ENCODE data around the gene LTF.

Gene LTF

DNA sequence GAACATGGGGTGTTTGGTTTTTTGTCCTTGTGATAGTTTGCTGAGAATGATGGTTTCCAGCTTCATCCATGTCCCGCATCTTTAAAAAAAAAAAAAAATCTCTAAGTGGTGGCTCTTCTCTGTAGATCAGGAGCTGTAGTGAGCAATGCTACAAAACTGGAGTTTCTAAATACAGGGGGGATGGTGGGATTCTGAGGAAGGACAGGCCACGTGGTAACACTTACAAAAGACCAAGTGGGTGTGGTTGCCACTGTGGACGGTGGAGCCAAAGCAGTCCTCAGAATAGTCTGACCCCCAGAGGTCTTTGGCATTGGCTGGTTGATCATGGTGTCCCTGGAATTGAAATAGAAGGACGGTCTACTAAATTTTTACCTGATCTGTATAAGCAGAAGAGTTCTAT lies 50.0 kb downstream of the LTF start:
- TF ChIP-seq, protein P1, sequence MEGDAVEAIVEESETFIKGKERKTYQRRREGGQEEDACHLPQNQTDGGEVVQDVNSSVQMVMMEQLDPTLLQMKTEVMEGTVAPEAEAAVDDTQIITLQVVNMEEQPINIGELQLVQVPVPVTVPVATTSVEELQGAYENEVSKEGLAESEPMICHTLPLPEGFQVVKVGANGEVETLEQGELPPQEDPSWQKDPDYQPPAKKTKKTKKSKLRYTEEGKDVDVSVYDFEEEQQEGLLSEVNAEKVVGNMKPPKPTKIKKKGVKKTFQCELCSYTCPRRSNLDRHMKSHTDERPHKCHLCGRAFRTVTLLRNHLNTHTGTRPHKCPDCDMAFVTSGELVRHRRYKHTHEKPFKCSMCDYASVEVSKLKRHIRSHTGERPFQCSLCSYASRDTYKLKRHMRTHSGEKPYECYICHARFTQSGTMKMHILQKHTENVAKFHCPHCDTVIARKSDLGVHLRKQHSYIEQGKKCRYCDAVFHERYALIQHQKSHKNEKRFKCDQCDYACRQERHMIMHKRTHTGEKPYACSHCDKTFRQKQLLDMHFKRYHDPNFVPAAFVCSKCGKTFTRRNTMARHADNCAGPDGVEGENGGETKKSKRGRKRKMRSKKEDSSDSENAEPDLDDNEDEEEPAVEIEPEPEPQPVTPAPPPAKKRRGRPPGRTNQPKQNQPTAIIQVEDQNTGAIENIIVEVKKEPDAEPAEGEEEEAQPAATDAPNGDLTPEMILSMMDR (IDR thresholded peaks at IDR 0.05; ENCODE audit: insufficient read depth, low read length), result no peak
- TF ChIP-seq SPI1 (IDR thresholded peaks at IDR 0.05; ENCODE audit: borderline replicate concordance, low read depth), result no peak
- no peak for TF ChIP-seq GABPA (IDR thresholded peaks at IDR 0.05; ENCODE audit: low read depth)
- no peak for TF ChIP-seq POLR2AphosphoS5 (IDR thresholded peaks at IDR 0.05; ENCODE audit: low read depth)
- TF ChIP-seq, protein P2, sequence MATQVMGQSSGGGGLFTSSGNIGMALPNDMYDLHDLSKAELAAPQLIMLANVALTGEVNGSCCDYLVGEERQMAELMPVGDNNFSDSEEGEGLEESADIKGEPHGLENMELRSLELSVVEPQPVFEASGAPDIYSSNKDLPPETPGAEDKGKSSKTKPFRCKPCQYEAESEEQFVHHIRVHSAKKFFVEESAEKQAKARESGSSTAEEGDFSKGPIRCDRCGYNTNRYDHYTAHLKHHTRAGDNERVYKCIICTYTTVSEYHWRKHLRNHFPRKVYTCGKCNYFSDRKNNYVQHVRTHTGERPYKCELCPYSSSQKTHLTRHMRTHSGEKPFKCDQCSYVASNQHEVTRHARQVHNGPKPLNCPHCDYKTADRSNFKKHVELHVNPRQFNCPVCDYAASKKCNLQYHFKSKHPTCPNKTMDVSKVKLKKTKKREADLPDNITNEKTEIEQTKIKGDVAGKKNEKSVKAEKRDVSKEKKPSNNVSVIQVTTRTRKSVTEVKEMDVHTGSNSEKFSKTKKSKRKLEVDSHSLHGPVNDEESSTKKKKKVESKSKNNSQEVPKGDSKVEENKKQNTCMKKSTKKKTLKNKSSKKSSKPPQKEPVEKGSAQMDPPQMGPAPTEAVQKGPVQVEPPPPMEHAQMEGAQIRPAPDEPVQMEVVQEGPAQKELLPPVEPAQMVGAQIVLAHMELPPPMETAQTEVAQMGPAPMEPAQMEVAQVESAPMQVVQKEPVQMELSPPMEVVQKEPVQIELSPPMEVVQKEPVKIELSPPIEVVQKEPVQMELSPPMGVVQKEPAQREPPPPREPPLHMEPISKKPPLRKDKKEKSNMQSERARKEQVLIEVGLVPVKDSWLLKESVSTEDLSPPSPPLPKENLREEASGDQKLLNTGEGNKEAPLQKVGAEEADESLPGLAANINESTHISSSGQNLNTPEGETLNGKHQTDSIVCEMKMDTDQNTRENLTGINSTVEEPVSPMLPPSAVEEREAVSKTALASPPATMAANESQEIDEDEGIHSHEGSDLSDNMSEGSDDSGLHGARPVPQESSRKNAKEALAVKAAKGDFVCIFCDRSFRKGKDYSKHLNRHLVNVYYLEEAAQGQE (IDR thresholded peaks at IDR 0.05; ENCODE audit: insufficient replicate concordance, low read depth), result no peak
- H3K27ac ChIP-seq (replicated peaks), result no peak overlapping the region
- DNase-seq (ENCODE audit: low read depth in 1 of 2, low spot score in 1 of 2), result no peak
- H3K27me3 ChIP-seq (ENCODE audit: insufficient read depth, poor library complexity, severe bottlenecking), result no peaks in the 10 kb centered on the region
- H3K4me3 ChIP-seq (replicated peaks; ENCODE audit: insufficient read depth, low read length), result no peak overlapping the region

DNA sequence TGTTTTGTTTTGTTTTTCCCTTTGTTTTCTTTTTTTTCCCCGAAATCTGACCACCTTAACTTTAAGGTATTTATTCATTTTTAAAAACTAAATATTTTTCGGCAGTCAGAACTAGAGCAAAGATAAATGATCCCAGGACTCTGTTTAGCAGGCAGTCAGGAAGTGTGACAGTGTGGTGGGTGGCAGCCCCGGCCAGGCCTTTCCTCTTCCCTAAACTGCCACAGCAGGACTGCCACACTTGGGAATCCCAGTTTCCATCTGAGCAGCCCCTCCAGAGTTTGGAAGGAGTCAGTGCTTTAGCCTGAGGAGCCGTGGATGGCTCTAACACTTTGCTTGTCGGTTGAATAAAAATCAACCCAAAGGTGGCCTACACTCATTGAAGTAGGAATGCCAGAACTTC lies 50.8 kb downstream of the LTF start:
- DNase-seq (ENCODE audit: low read depth in 1 of 2, low spot score in 1 of 2), result no peak
- Histone ChIP-seq H3K4me3 (replicated peaks; ENCODE audit: insufficient read depth, low read length) (no peak overlapping the region), H3K27ac (replicated peaks) (no peak overlapping the region), H3K27me3 (ENCODE audit: insufficient read depth, poor library complexity, severe bottlenecking) (no peaks in the 10 kb centered on the region)
- no peak for TF ChIP-seq SPI1 (IDR thresholded peaks at IDR 0.05; ENCODE audit: borderline replicate concordance, low read depth)
- TF ChIP-seq, protein P2 (IDR thresholded peaks at IDR 0.05; ENCODE audit: insufficient replicate concordance, low read depth), result no peak
- no peak for TF ChIP-seq GABPA (IDR thresholded peaks at IDR 0.05; ENCODE audit: low read depth)
- TF ChIP-seq POLR2AphosphoS5 (IDR thresholded peaks at IDR 0.05; ENCODE audit: low read depth), result no peak
- TF ChIP-seq, protein P1 (IDR thresholded peaks at IDR 0.05; ENCODE audit: insufficient read depth, low read length), result no peak

DNA sequence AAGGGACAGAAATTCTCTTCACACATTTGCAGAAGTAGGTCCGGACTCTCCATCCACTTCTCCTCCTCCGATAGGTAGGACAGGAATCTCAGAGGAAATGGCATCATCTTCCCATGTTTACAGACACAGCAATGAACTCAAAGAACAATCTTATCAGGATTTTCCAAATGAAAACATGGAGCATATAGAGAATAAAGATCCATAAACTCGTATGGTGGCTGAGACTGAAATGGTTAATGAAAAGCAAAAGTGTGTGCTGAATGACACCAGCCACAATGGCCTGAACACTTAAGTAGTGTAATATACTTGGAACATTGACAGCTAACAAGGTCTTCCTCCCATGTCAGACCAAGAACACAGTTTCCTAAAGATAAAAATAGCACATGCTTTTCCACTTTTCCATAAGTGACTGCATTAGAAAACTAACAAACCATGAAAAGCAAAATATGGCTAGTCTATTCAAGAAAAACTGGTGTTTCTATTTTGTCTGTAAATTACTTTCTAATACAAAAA lies 51.9 kb downstream of the LTF start:
- no peak for TF ChIP-seq POLR2AphosphoS5 (IDR thresholded peaks at IDR 0.05; ENCODE audit: low read depth)
- TF ChIP-seq, protein P2 (IDR thresholded peaks at IDR 0.05; ENCODE audit: insufficient replicate concordance, low read depth), result no peak
- TF ChIP-seq, protein P1 (IDR thresholded peaks at IDR 0.05; ENCODE audit: insufficient read depth, low read length), result no peak
- TF ChIP-seq SPI1 (IDR thresholded peaks at IDR 0.05; ENCODE audit: borderline replicate concordance, low read depth), result no peak
- TF ChIP-seq GABPA (IDR thresholded peaks at IDR 0.05; ENCODE audit: low read depth), result no peak
- Histone ChIP-seq H3K27ac (replicated peaks) (no peak overlapping the region), H3K27me3 (ENCODE audit: insufficient read depth, poor library complexity, severe bottlenecking) (no peaks in the 10 kb centered on the region), H3K4me3 (replicated peaks; ENCODE audit: insufficient read depth, low read length) (no peak overlapping the region)
- DNase-seq (ENCODE audit: low read depth in 1 of 2, low spot score in 1 of 2), result no peak

Measured in HL-60 (cell line).